NB4 (cell line): ENCODE data around the gene RBM20.

ENCODE experiments used
- DNase-seq: peaks from one replicate; pipeline ENCODE4 v3.0.0; 2010; ENCODE audit warnings: low read depth
- H3K4me3 ChIP-seq: one replicate; pipeline ENCODE4 v1.5.1; 2011; ENCODE audit warnings: mild to moderate bottlenecking, low read depth, low read length, moderate library complexity
- CTCF ChIP-seq: IDR thresholded peaks from one replicate; pipeline ENCODE4 v1.5.1; 2012; ENCODE audit warnings: low read depth, low read length
- MAX ChIP-seq: IDR thresholded peaks from 2 replicates; pipeline ENCODE4 v1.6.1; 2011; ENCODE audit warnings: low read depth, low read length
- MYC ChIP-seq: IDR thresholded peaks from 2 replicates; pipeline ENCODE4 v1.6.1; 2011; ENCODE audit warnings: low read depth, low read length
- POLR2A ChIP-seq: IDR thresholded peaks from 2 replicates; pipeline ENCODE4 v1.6.1; 2011; ENCODE audit warnings: mild to moderate bottlenecking; ENCODE audit not compliant: insufficient read length; ENCODE audit errors: extremely low read depth

The RBM20 gene

GRCh38 chr10:110642204-110643034 lies 1.7 kb upstream of the RBM20 start:
- no peak overlapping the region for H3K4me3 ChIP-seq
- DNase-seq, result no peak
- TF ChIP-seq POLR2A (no peak), CTCF (no peak), MYC (no peak), MAX (no peak)

DNA sequence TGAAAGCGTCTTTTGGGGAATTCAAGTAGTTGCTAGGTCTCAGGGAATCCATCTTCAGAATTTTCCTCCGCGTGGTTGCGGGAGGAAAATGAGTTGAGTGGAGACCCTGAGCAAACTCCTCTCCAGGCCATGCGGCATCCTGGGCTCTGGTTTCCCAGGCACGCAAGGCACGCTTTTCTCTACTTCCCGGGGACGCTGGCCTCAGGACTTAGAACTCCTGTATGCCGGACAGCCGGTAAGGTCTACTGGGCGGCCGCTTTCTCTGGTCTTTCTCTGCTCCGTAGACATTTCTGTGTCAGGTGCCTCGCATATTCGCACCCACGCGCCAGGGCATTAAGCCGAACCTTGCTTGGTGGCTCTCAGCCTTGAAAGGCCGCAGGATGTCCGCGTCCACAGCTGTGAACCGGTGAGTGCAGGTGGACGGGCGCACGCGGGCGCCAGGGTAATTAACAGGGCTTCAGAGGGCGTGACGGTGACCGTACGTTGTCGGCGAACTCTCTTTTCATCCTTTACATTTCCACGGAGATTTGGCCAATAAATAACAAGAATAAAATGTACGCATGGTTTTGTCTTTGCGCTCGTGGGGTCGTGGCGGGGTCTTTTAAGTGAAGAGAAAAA lies 992 bp upstream of the RBM20 start:
- TF ChIP-seq CTCF, result no peak
- TF ChIP-seq POLR2A, result no peak
- TF ChIP-seq MYC, result no peak
- no peak for TF ChIP-seq MAX
- DNase-seq, result no peak
- H3K4me3 ChIP-seq, result no peak overlapping the region

GRCh38 chr10:110644598-110645462 lies 694 bp downstream of the RBM20 start:
- H3K4me3 ChIP-seq, result no peak overlapping the region
- DNase-seq, result no peak
- TF ChIP-seq CTCF (no peak), MAX (no peak), POLR2A (no peak), MYC (no peak)

GRCh38 chr10:110646417-110647135 lies 2.4 kb downstream of the RBM20 start:
- TF ChIP-seq POLR2A, result no peak
- TF ChIP-seq CTCF, result no peak
- TF ChIP-seq MYC, result no peak
- no peak for TF ChIP-seq MAX
- no peak overlapping the region for H3K4me3 ChIP-seq
- DNase-seq, result no peak

DNA sequence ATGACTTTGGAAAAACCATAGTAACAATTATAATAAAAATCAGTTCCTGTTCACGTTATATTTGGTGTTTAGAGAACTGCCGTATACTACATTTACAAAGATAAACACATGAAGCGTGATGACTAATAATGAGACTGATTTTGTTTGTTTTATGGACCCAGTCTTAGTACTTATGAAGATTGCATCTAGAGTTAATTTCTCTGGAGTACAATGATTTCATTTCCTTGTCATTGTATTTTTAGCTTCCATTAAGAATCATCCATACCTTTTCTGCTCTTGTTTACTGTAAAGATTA lies 2.9 kb downstream of the RBM20 start:
- TF ChIP-seq MYC (no peak), POLR2A (no peak), CTCF (no peak)
- DNase-seq, result no peak
- no peak overlapping the region for H3K4me3 ChIP-seq
